HG03045 (cell line): Measurements from ENCODE around the gene GPR42.
"Not testable (repeated sequence)": the region's sequence is repeated elsewhere in the genome, so short reads cannot be mapped to it uniquely, and the experiment has no call there.

Experiments
- ATAC-seq: cut with Tn5 transposase; IDR thresholded peaks from one replicate; pipeline ENCODE4 v1.9.1; 2021; ENCODE audit warnings: mild to moderate bottlenecking, moderate library complexity; ENCODE audit not compliant: unreplicated experiment

The GPR42 gene

DNA sequence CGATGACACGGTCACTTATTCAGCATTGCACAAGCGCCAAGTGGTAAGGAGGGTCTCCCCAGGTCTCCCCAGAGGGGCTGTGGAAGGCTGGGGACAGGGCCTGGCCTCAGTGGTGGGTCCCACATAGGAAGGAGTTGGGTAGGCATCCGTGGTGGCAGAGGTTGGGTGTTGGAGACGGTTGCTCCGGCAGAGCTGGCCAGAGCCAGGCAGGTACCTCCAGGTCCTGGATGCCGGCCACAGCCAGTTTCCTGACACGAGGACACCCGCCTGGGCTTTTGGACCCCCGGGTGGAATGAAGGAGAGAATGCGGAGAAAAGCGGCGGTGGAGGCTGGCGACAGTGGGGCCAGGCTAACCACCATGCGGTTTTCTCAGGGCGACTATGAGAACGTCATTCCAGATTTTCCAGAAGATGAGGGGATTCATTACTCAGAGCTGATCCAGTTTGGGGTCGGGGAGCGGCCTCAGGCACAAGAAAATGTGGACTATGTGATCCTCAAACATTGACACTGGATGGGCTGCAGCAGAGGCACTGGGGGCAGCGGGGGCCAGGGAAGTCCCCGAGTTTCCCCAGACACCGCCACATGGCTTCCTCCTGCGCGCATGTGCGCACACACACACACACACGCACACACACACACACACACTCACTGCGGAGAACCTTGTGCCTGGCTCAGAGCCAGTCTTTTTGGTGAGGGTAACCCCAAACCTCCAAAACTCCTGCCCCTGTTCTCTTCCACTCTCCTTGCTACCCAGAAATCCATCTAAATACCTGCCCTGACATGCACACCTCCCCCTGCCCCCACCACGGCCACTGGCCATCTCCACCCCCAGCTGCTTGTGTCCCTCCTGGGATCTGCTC is 24.4 kb upstream of the GPR42 start:
- no peak for ATAC-seq

GRCh38 chr19:35347171-35347929 is 23.5 kb upstream of the GPR42 start, which contains the start of gene FFAR1:
FFAR1 (plus strand) TSS chr19:35347902; CDS start chr19:35351552, 3,650 bp downstream.
- peak; percentile 54 for ATAC-seq

DNA sequence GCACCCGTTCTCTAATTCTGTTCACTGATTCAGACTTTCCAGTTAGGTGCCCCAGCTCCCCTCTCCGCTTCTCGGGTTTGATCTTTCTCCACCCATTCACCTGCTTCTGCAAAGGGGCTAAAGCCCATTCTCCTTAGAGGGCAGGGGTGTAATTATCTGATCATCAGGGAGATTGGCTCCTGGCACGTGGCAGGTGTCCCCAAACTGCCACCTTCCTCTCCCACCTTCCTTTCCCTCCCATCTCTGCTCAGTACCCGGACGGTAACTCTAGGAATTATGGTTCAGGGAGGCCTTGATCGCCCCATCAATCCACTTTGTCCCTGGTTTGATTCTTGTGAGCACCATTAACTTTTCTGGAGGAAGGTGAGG is 23.0 kb upstream of the GPR42 start:
- no peak for ATAC-seq

DNA sequence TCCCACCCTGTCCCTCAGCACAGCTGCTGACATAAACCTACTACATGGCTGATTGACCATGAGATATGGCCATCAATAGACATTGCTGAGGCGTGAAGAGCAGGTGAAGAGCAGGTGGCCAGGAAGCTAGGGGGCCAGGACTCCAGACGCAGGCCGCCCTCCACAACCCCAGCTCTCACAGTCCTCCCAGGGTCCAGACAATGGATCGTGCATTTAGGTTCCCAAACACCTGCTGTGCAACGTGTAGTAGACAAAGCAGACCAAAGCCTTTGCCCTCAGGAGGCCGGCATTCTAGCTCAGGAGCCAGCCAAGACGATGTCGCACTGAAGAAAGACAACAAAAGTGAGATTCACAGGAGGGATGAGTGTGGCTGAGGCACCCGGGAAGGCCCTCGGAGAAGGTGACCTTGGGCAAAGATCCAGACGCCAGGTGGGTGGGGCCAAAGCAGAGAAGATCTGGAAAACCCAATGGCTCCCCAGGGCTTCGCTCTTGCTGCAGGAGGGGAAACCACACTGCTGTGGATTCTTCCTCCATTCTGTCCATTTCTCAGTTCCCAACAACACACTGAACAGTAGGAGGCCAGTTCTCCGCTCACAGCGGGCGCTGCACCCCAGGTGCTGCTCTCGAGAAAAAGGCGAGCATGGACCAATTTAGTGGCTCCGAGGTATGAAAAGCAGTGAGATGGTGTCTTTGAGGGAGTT is 21.8 kb upstream of the GPR42 start:
- no peak for ATAC-seq

DNA sequence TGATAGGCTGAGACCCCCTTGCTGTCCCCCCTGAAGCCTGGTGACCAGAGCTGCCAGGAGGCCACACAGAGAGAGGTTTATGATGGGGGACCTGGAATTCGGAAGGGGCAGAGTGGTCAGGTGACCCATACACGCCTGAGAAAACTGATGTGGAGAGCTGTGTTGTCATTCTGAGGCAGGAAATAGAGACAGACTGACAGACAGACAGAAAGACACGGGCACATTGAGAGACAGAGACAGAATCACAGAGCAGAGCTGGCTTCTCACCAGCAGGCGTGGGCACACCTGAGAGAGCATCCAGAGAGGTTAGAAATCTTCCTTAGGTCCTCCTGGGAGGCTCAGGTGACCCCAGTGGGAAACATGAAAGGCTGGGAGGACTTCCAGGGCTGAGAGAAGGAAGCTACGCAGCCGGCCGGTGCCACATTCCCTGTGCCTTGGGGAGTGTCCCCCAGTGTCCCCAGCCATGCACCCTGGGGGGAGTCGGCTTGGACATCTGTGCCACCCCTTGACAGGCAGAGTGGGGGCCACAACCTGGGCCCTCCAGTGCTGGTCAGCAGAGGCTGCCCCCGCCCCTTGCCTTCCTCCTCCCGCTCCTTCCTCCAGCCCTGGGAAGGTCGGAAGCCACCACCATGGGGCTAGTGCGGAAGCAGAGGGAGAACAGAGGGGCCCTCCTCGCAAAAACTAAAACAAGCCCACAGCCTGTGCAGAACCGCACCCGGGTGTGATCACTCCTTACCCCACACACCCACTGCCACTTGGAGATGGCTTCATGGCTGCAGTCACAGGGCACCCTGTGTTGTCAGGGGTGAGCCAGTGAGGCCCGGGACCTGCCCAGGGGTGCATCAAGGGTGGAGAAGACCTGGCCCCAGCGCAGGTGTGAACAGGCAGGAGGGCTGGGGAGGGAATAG is 21.0 kb upstream of the GPR42 start:
- ATAC-seq: no peak

DNA sequence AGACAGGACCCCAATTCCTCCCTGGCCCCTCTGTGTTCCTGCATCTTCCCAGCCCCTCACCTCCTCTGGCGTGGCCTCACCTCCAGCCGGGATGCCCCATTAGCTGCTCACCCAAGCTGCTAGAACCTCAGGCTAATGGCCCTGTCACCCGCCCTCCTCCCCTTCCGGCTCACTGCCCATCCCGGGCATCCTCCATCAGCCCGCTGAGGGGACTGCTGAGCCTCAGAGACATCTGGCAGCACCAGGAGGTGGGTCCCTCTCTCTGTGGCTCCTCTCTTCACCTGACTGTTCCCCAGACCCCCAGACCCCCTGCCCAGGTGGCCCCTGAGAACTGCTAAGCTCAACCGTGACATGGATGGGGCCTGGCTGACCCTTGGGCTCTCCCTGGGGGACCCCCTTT is 20.3 kb upstream of the GPR42 start:
- no peak for ATAC-seq

DNA sequence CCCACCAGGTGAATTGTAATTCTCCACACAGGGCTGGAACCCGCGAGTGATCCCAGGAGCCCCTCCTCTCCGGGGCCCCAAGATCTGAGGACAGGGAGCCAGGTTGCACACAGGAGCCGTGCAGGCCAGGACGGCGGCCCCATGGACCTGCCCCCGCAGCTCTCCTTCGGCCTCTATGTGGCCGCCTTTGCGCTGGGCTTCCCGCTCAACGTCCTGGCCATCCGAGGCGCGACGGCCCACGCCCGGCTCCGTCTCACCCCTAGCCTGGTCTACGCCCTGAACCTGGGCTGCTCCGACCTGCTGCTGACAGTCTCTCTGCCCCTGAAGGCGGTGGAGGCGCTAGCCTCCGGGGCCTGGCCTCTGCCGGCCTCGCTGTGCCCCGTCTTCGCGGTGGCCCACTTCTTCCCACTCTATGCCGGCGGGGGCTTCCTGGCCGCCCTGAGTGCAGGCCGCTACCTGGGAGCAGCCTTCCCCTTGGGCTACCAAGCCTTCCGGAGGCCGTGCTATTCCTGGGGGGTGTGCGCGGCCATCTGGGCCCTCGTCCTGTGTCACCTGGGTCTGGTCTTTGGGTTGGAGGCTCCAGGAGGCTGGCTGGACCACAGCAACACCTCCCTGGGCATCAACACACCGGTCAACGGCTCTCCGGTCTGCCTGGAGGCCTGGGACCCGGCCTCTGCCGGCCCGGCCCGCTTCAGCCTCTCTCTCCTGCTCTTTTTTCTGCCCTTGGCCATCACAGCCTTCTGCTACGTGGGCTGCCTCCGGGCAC is 19.3 kb upstream of the GPR42 start:
- no peak for ATAC-seq

DNA sequence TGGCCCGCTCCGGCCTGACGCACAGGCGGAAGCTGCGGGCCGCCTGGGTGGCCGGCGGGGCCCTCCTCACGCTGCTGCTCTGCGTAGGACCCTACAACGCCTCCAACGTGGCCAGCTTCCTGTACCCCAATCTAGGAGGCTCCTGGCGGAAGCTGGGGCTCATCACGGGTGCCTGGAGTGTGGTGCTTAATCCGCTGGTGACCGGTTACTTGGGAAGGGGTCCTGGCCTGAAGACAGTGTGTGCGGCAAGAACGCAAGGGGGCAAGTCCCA is 18.8 kb upstream of the GPR42 start:
- ATAC-seq: no peak

- ATAC-seq: no peak
Observed at GRCh38 chr19:35352448-35353304, 18.2 kb upstream of the GPR42 start.

DNA sequence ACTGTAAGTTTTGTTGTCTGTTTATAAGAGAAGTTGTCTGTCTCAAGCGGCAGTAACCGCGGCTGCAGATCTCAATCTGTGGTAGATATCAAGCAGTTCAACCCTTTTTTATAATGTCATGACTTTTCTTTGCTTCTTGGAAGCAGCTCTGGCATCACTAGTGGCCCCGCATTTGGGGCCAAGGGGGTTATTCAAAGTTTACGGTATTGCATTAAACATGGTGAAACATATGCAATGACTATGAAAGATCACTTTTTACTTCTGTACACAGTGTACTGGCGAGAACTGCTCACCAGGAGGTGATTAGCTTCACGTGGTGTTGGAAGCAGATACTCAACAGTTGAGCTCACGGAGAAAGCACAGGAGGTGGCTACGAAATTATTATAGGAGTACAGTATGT is 17.2 kb upstream of the GPR42 start:
- no peak for ATAC-seq

DNA sequence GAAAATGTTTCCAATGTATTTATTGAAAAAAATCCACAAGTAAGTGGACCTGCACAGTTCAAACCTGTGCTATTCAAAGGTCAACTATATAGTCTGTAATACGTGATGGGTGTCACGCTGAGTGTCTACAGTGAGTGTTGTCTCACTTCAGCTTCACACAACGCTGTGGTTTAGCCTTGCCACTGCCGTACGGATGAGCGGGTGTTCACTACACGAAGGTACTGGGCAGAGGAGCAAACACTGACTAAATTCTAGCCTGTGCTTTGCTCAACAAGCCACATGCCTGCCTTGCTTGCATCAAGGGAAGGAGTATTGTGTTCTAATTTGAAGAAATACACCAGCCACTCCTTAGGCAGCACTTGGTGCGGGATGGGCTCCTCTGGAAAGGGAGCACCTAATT is 16.0 kb upstream of the GPR42 start:
- ATAC-seq: no peak

- no peak for ATAC-seq
Observed at GRCh38 chr19:35355791-35356460, 14.9 kb upstream of the GPR42 start.

DNA sequence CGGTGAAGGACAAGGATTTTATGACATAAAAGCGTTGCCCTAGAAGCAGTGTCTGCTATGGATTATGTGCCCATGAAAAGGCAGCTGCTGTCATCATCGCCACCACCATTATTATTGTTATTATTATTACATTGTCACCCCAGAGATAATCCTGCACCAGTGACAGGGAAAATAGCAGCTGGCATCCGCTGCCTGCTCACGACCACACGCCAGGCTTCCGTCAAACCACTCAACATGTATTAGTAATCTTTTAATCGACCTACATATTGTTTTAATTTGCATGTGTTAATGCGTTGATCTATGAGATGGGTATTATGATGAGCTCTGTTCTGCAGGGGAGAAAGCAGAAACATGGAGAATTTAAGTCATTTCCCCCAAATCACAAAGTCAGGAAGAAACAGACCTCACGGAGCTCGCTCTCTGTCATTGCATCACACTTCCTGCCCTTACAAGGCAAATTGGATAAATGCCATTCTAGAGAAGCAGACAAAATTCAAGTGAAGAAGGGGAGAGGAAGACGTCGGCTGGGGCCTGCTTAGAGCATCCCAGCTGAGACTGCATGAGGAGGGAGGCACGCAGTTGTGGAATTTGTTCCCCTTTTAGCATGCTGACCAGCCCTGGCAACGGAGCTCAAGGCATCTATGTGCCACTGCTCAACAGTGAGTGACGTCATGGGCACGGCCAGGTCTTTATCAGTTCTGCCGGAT is 12.8 kb upstream of the GPR42 start, which contains the start of gene FFAR3:
Gene FFAR3 (plus strand): TSS at position 594 of the 707 bp plus-strand sequence. CDS start 431 bp downstream, outside the sequence.
- ATAC-seq: no peak

DNA sequence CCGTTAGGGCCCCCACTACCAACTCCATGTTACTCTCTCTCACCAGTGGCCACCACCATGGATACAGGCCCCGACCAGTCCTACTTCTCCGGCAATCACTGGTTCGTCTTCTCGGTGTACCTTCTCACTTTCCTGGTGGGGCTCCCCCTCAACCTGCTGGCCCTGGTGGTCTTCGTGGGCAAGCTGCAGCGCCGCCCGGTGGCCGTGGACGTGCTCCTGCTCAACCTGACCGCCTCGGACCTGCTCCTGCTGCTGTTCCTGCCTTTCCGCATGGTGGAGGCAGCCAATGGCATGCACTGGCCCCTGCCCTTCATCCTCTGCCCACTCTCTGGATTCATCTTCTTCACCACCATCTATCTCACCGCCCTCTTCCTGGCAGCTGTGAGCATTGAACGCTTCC is 12.0 kb upstream of the GPR42 start:
- not testable (repeated sequence) for ATAC-seq

GRCh38 chr19:35359395-35359794 is 11.5 kb upstream of the GPR42 start:
- ATAC-seq: not testable (repeated sequence)

- ATAC-seq: not testable (repeated sequence)
Observed at GRCh38 chr19:35360081-35360480, 10.8 kb upstream of the GPR42 start.

DNA sequence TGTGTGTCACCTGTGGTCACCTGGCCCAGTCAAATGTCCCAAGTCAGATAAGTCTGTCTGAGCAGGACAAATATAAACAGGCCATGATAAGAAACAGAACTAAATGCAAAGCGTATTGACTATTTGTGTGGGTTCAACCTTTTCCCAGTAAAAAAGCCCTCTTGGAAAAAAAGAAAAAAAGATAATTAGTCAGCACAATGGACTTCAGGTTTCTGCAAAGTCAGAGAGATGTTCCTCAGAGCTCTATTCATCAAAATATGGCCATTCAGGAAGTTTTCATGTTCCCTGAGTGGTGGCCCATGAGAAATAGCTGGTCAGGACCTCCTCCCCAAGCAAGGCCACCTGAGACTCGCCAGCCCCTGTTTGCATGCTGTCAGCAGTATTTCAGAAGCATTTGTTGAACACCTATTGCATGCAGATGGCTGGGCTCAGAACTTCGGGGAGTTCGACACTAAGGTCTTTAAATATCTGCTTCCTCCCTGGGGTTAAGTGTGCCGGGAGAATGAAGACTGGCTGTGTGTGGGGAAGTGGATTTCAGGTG is 9.9 kb upstream of the GPR42 start:
- ATAC-seq: no peak
